ENCODE results near the gene SLF2.

SLF2 gene

GRCh38 chr10:100901051-100901450 is 11.7 kb upstream of the SLF2 start:
- DNase-seq, result no peak

- DNase-seq, result no peak
Observed at GRCh38 chr10:100902622-100903021, 10.1 kb upstream of the SLF2 start.

GRCh38 chr10:100904917-100905316 is 7.8 kb upstream of the SLF2 start:
- DNase-seq, result no peak

GRCh38 chr10:100907175-100907574 is 5.6 kb upstream of the SLF2 start:
- no peak for DNase-seq

DNA sequence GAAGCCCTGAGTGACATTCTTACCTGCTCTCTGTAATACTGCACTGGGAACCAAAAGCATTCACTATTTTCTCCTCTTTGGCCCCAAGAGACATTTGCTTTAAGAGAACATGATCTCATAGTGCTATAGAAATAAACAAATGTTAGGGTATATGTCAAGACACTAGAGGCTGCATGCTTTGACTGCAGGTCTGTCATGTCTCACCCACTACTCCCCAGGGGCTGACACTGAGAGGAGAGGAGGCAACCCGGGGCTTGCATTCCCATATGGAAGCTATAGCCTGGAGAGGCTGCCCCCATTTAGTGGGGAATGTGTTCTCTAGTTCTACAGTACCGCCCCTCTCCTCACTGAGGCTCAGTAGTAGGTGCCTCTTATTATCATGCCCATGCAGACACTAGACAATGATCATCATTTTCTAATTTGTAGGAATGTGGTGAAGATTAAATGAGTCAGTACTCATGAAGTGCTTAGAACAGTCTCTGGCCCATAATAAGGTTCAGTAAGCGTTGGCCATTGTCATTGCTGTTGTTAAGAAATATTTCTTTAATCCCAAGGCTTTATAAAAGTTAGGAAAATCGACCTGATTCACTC is 4.9 kb upstream of the SLF2 start:
- no peak for DNase-seq

DNA sequence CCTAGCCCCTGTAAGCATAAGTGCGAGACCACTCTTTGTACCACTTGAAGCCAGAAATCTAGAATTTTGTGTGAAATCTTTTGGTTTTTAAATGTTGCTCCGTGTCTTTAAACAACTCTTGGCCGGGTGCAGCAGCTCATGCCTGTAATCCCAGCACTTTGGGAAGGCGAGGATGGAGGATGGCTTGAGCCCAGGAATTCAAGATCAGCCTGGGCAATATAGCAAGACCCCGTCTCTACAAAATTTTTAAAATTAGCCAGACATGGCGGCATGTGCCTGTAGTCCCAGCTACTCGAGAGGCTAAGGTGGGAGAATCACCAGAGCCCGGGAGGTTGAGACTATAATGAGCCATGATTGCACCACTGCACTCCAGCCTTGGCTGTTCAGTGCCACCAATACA is 4.4 kb upstream of the SLF2 start:
- no peak for DNase-seq

DNA sequence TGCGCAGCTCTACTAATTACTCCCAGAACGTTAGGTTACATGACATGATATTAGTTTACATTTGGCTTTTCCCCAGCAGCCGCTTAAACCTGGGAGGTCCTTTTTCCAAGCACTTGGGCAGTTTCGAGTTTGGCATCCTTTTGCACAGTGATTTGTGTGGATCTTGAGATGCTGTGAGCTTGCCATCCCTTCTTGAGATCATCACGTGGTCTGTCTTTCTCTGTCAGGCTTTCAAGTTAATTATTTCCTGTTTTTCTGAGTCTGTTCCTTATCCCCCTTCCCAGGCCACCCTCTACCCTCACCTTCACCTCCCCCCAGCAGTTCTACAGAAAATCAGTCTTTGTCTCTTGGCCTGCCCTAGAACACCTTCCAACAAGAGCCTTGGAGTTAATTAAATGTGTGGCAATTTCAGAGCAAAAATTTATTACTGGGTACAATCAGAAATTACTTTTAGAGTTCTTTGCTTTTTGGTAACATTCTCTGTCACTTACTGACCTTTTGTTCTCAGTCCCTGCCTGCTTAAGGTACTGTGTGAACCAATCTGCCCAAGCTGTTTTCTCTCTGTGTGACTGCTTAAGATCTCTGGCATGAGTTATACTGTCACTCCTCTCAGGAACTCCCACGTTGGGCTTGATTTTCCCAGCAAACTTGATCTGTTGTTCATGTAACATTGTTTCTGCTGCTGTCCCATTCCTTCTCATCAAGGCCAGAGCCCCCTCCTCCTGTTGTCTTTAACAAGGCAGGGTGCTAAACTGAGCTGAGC is 3.1 kb upstream of the SLF2 start:
- DNase-seq, result peak in 1 of 51 donors; percentile 12

DNA sequence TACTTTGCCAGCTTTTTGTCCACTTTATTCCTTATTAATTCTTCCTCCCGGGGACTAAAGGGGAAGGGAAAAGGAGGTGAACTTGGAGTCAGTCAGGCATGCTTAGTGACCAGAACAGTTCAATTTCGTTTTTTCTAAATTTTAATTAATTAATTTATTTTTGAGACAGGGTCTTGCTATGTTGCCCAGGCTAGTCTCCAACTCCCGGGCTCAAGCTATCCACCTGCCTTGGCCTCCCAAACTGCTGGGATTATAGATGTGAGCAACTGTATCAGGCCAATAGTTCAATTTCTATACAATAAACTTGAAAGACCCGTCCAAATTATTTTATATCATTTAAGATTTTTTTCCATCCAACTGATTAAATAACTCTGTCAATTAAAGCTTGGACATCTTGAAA is 1.3 kb upstream of the SLF2 start:
- DNase-seq, result no peak

DNA sequence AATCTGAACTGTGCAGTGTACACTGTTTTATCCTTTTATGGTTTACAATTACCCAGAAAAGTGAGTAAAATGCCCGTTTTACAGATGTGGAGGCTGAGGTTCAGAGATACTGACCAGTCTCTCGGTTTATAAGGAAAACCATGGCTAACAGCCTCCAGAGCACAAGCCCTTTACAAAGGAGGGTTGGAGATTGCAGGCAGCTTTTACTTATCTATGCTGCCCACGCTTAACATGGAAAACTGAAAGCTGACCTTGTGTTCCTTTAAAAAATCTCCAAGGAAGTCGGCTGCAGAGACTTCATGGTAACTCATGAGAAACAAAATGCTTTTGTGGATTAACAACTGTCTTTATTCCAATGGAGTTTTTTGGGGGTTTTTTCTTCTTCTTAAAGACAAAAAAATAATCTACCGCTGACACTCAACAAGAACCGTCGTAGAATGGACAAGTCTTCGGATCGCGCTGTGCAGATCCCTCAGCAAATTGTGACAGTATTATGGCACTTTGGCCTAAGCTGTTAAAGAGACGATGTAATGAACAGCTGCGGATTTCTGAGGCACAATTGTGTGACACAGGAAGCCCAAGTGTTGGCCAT is 654 bp upstream of the SLF2 start:
- peak in 1 of 51 donors; percentile 37 for DNase-seq

- DNase-seq, result no peak
Observed at GRCh38 chr10:100913470-100913865, 705 bp downstream of the SLF2 start.

DNA sequence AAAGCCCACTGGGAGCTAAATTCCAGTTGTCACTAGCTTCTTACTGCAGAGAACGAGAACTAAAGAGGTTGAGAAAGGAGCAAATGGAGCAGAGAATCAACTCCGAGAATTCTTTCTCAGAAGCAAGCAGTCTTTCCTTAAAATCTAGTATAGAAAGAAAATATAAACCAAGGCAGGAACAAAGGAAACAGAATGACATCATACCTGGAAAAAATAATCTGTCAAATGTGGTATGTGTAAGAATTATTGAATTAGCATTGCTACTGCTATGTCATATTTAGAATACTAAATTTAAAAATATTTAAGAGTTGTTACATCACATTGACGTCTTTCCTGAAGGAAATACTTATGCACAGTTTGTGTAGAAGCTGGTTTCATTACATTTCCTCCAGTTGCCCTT is 4.3 kb downstream of the SLF2 start:
- no peak for DNase-seq

GRCh38 chr10:100923580-100923979 is 10.8 kb downstream of the SLF2 start:
- no peak for DNase-seq

DNA sequence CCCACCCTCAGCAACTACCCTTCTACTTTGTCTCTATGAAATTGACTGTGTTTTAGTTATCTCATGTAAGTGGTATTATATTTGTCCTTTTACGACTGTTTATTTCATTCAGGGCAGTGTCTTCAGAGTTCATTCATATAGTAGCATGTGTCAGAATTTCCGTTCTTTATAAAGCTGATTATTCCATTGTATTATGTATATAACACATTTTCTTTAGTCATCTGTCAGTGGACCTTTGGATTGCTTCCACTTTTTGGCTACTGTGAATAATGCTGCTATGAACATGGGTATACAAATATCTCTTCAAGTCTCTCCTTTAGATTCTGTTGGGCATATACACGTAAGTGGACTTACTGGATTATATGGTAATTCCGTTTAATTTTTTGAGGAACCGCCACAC is 14.5 kb downstream of the SLF2 start:
- DNase-seq, result no peak

DNA sequence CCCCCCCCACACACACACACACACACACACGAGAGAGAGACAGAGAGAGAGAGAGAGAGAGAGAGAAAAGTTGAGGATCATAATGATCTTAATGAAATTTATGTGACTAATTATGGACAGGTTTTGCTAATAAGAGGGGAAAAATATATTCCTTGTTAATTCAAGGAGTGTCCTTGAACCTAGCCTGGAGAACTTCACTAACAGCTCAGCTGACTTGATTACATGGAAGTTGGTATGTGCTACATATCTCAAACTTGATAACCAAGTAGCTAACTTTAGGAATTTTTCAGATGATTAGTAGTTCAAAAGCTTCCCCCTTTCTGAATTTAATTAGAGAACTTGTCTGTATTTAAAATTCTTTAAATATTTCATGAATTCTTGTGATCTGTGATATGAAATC is 15.3 kb downstream of the SLF2 start:
- no peak for DNase-seq

DNA sequence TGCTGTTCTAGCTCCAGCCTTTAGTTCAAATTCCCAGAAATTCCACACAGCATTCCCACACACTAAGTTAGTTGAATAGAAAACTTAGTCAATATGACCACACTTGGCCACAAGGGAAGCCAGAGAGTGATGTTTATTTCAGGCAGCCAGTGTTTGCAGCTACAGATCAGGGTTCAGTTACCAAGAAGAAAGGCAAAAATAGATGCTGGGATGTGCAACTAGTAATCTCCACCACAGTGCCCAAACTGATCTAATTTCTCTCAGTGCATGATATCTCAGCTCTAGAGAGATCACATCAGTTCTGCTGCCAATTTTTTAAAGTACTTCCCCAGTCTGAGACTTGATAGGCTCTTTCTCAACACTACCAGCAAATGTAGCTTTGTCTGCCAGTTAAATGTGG is 17.6 kb downstream of the SLF2 start:
- peak in 1 of 51 donors; percentile 14 for DNase-seq

DNA sequence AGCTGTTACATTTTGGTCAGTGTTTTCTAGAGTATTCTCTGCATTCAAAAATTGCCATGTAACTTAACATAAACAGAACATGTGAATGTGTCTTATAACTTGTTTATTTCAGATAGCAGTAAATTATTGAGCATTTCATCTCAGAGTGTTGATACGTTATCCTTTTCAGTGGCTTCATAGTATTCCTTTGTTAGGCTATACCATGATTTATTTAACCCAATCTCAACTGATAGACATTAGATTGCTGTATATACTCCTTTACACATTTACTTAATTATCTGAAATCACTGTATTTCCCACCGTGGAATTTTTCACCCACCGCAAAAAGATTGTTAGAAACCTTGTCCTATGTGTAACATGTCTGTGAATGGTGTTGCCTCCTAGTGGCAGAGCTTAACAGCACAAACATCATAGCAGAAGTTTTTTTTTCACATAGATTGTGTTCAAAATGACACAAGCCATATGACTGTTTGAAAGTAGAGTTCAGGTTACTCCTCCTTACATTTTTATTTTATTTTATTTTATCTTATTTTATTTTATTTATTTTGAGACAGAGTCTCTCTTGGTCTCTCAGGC is 21.4 kb downstream of the SLF2 start:
- DNase-seq, result no peak

DNA sequence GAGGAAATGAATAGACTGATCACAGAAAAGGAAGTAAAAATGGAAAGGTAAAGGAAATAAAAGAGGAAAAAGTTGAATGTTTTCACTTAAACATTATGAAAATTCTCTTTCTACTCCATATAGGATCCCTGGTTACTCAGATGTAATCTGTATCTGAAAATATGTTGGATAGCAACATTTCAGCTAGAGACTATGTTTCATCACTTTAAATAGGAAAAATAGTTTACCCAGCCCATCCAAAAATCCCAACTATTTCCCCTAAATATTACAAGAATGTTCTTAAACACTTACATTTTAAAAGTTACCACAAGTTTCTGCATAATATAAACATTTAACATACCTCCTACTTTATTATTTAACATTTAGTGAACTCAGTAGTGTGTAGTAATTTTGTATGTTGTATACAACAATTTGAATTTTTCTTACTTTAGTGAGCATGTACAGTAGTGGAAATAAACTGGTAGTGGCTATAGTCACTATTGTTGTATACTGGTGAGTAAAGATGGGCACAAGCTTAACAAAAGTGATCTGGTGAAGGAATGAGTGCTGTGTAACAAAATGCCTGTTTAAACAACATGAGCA is 27.1 kb downstream of the SLF2 start:
- DNase-seq, result no peak

- no peak for DNase-seq
Observed at GRCh38 chr10:100942229-100942628, 29.5 kb downstream of the SLF2 start.

DNA sequence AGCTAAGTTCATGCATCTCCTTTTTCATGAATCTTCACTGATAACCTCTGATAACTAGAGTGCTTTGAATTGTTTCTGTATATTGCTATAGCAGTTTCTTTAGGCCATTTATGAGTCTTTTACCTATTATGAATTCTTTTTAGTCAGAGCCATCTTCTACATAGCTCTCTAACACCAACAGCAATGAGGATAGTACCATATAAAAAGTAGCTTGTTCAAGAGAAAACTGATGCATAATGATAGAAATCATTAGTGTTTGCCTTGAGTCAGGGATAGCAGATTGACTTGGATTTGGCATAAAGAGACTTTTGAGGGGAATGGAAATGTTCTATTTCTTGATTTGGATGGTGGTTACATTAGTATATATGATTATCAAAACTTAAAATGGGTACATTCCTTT is 30.7 kb downstream of the SLF2 start:
- DNase-seq, result no peak

GRCh38 chr10:100945754-100946153 is 33.0 kb downstream of the SLF2 start:
- DNase-seq, result no peak

GRCh38 chr10:100948916-100949315 is 36.2 kb downstream of the SLF2 start:
- DNase-seq, result no peak

GRCh38 chr10:100960251-100960650 is 47.5 kb downstream of the SLF2 start:
- no peak for DNase-seq
